Endothelial cell of umbilical vein (primary cell): Measurements from ENCODE around the gene STXBP2. TPM values are rescaled to one million over a fixed set of nuclear protein-coding genes. Genes with fewer than 3 reads are reported as not detected.

Source experiments
- BruUV-seq: library from RNA; stranded (reverse); fragments of 400-500 nt; replicated peaks from 2 replicates; lab custom pipeline; 2021; lab: Mats Ljungman, UMichigan
- CTCF ChIA-PET: fragments of 300-600, 350-600 bp; sonication (Branson Sonifier 250); formaldehyde crosslinking; loops from one replicate; lab custom pipeline; 2021; ENCODE audit warnings: antibody characterized with exemption, inconsistent platforms; lab: Charles Lee
- POLR2A ChIA-PET: fragments of 300-600, 350-600 bp; sonication (Branson Sonifier 250); formaldehyde crosslinking; loops from one replicate; lab custom pipeline; 2021; ENCODE audit warnings: antibody characterized with exemption, inconsistent platforms; lab: Charles Lee
- DNase-seq: peaks from one replicate; pipeline ENCODE4 v3.0.0-alpha.2; 2011; ENCODE audit warnings: low read depth, low spot score
- FAIRE-seq: peaks from 2 replicates; lab custom pipeline; 2011; peaks lifted over from hg19 to GRCh38; lab: Jason Lieb, UNC
- H2AFZ ChIP-seq: 2 replicates; pipeline ENCODE4 v1.6.0; 2012; ENCODE audit warnings: low read depth, low read length, control low read depth, inconsistent platforms
- H3K27ac ChIP-seq: 2 replicates; pipeline ENCODE4 v1.5.1; 2011; ENCODE audit warnings: low read depth, mild to moderate bottlenecking, control low read depth, low read length, moderate library complexity; ENCODE audit not compliant: insufficient read depth
- H3K27me3 ChIP-seq, 2 experiments: 2 replicates each; pipeline versions ENCODE4 v1.6.0 to v1.6.1; 2011; ENCODE audit warnings: low read length in 2 of 2, mixed read lengths in 1 of 2; ENCODE audit not compliant: control insufficient read depth in 2 of 2, insufficient read depth in 2 of 2
- H3K36me3 ChIP-seq, 2 experiments: 2 replicates in 1 of 2; 3 replicates in 1 of 2; pipeline ENCODE4 v1.5.1; 2011; ENCODE audit warnings: low read length in 2 of 2, mild to moderate bottlenecking in 1 of 2, moderate library complexity in 1 of 2; ENCODE audit not compliant: control insufficient read depth in 2 of 2, insufficient read depth in 2 of 2; ENCODE audit errors: extremely low read depth in 1 of 2
- H3K4me1 ChIP-seq: 3 replicates; pipeline ENCODE4 v1.5.1; 2011; ENCODE audit warnings: mild to moderate bottlenecking, low read length; ENCODE audit not compliant: control insufficient read depth, insufficient read depth; ENCODE audit errors: extremely low read depth
- H3K4me2 ChIP-seq: 2 replicates; pipeline ENCODE4 v1.6.1; 2011; ENCODE audit warnings: low read length, control low read depth, mixed read lengths; ENCODE audit not compliant: insufficient read depth
- H3K4me3 ChIP-seq, 3 experiments: fragments of 200-600 bp in 1 of 3; sonication (generic), shearing (Covaris generic) in 1 of 3; replicated peaks in 1 of 3; 2 replicates each; pipeline ENCODE4 v1.5.1; 2011 to 2016; ENCODE audit warnings: control low read depth in 3 of 3, low read length in 3 of 3, mild to moderate bottlenecking in 2 of 3, inconsistent platforms in 1 of 3, low read depth in 1 of 3, moderate library complexity in 1 of 3; ENCODE audit not compliant: insufficient read depth in 1 of 3
- H3K79me2 ChIP-seq: 2 replicates; pipeline ENCODE4 v1.6.0; 2012; ENCODE audit warnings: low read length, inconsistent platforms; ENCODE audit not compliant: control insufficient read depth, insufficient read depth
- H3K9ac ChIP-seq: replicated peaks from 2 replicates; pipeline ENCODE3; 2011; ENCODE audit warnings: low read length, control low read depth; ENCODE audit not compliant: insufficient read depth; ENCODE audit errors: extremely low read depth
- H3K9me1 ChIP-seq: replicated peaks from 3 replicates; pipeline ENCODE4 v1.6.0; 2011; ENCODE audit warnings: mild to moderate bottlenecking, low read length; ENCODE audit not compliant: control insufficient read depth, insufficient read depth; ENCODE audit errors: extremely low read depth
- H3K9me3 ChIP-seq: replicated peaks from 2 replicates; pipeline ENCODE4 v1.5.1; 2012; ENCODE audit warnings: low read length, inconsistent platforms; ENCODE audit not compliant: control insufficient read depth, insufficient read depth
- H4K20me1 ChIP-seq: replicated peaks from 2 replicates; pipeline ENCODE3; 2011; ENCODE audit warnings: mild to moderate bottlenecking, low read length; ENCODE audit not compliant: control insufficient read depth, insufficient read depth; ENCODE audit errors: extremely low read depth
- EZH2 ChIP-seq: IDR thresholded peaks from 2 replicates; pipeline ENCODE4 v1.6.1; 2012; ENCODE audit warnings: borderline replicate concordance, low read depth, mild to moderate bottlenecking, moderate library complexity, low read length, inconsistent platforms; ENCODE audit not compliant: severe bottlenecking
- FOS ChIP-seq: IDR thresholded peaks from 2 replicates; pipeline ENCODE4 v1.6.1; 2011; ENCODE audit warnings: mild to moderate bottlenecking, low read length, moderate library complexity, borderline replicate concordance; ENCODE audit not compliant: insufficient read depth
- GATA2 ChIP-seq: IDR thresholded peaks from 2 replicates; pipeline ENCODE4 v1.7.0; 2011; ENCODE audit warnings: low read depth, mild to moderate bottlenecking, moderate library complexity, mixed read lengths, low read length; ENCODE audit not compliant: insufficient read length, insufficient read depth
- JUN ChIP-seq: IDR thresholded peaks from 2 replicates; pipeline ENCODE4 v1.6.1; 2011; ENCODE audit warnings: borderline replicate concordance, low read depth; ENCODE audit not compliant: insufficient read length, insufficient read depth
- MYC ChIP-seq: IDR thresholded peaks from one replicate; pipeline ENCODE4 v1.6.1; 2011; ENCODE audit warnings: mild to moderate bottlenecking, low read depth, low read length
- POLR2A ChIP-seq: IDR thresholded peaks from 2 replicates; pipeline ENCODE4 v1.6.1; 2012; ENCODE audit warnings: low read depth, mild to moderate bottlenecking, control low read depth, low read length
- POLR2AphosphoS5 ChIP-seq: IDR thresholded peaks from 2 replicates; pipeline ENCODE4 v1.6.1; 2012; ENCODE audit warnings: low read depth, mild to moderate bottlenecking, control low read depth, low read length, moderate library complexity; ENCODE audit not compliant: insufficient read depth
- dilution Hi-C: fragments of 300-500 bp; cut with MboI; formaldehyde crosslinking; loops from one replicate; pipeline ENCODE4 v1.15.0; 2019; ENCODE audit warnings: low sequenced_read_pairs; ENCODE audit not compliant: extremely low pct_ligation_motif_present
- intact Hi-C: fragments of 100-400 bp; cut with micrococcal nuclease; formaldehyde crosslinking; loops from one replicate; pipeline ENCODE4 v1.10.0; 2022
- polyA plus RNA-seq, 4 experiments: library from polyadenylated mRNA; depleted of rRNA in 3 of 4; stranded (reverse) in 3 of 4; unstranded in 1 of 4; fragments of >200 nt; gene quantifications; 2 replicates each; pipeline versions ENCODE4 v1.2.1 to v1.2.3, GENCODE V29; 2011 to 2012; ENCODE audit warnings: missing spikeins in 1 of 4
- total RNA-seq: library from RNA; stranded (reverse); gene quantifications from 2 replicates; pipeline ENCODE4 v1.2.3, GENCODE V29; 2021
- TF ChIP-seq, protein P1 (sequence below), 2 donors: IDR thresholded peaks; 1 replicate in 1 of 2; 2 replicates in 1 of 2; pipeline ENCODE4 v1.5.1; 2011; ENCODE audit warnings: low read length in 2 of 2, mild to moderate bottlenecking in 2 of 2, moderate library complexity in 2 of 2, control low read depth in 1 of 2, inconsistent platforms in 1 of 2, low read depth in 1 of 2; ENCODE audit not compliant: insufficient read depth in 1 of 2; ENCODE audit errors: extremely low read depth in 1 of 2
- TF ChIP-seq, protein P2 (sequence below): IDR thresholded peaks from 2 replicates; pipeline ENCODE4 v1.6.1; 2011; ENCODE audit not compliant: insufficient read depth, insufficient read length

STXBP2 gene
- total and polyA plus RNA-seq, 2 donors (not counting 3 experiments of a cell fraction or from before 2014, with no cell fraction given): 70.0 to 105 TPM

DNA sequence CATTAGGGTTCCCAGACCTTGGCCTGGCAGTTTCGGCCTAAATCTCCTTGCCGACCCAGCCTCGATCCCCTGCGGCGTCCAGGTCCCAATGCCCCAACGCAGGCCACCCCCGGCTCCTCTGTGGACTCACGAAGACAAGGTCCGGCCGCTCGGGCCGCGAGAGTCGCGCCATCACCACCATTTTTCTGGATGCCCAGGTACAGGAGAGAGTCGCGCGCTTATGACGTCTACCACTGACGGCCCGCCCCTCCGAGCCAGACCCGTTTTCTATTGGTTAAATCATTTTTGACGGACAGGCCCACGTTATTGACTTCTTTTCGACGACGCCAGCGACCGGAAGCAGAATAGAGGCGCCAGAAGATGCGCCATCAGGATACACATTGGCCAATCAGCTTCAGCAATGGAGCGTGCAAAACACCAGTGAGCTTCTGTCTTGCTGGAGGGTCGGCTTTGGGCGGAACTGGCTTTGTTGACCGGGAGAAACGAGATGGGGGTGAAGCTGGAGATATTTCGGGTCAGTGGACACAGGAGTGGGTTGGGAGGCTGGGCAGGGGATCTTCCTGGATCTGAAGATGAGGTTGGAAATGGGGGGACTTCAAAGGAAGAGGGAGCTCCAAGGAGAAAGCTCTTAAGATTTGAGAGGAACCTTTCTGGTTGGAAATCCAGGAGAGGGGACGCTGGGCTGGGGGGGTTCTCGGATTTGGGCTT is 7.4 kb upstream of the STXBP2 start, which contains the start of the genes PET100 and XAB2:
TSS of gene PET100 (plus strand) at position 447 of the 708 bp plus-strand sequence. CDS start at position 488, 41 bp downstream.
TSS of gene XAB2 (minus strand) at position 199 of the 708 bp plus-strand sequence. CDS start at position 181, 18 bp downstream.
- Histone ChIP-seq H3K36me3 (peaks cover 2 to 13% of the 10 kb centered on the region in 2 experiments), H3K9ac (peak within 1 kb of the TSS; percentile 99), H3K9me1 (no peaks in the 10 kb centered on the region), H3K27me3 (no peaks in the 10 kb centered on the region), H4K20me1 (no peaks in the 10 kb centered on the region), H3K4me2 (peak within 1 kb of the TSS; percentile 95), H2AFZ (peak within 1 kb of the TSS; percentile 66), H3K27ac (peak within 1 kb of the TSS; percentile 94), H3K79me2 (peaks cover 41% of the 10 kb centered on the region), H3K4me1 (peaks cover 16% of the 10 kb centered on the region), H3K4me3 (peak within 1 kb of the TSS; percentile 91 to 96 (median 92)), H3K9me3 (no peaks in the 10 kb centered on the region)
- POLR2A ChIA-PET: interaction anchor here (0.6 to 0.7 kb wide), 2 partner anchors 201 to 585 kb away, joined by 4 to 5 read pairs; no protein-coding TSS in a partner anchor
- peak; percentile 16 for TF ChIP-seq POLR2AphosphoS5
- no peak for TF ChIP-seq FOS
- no TSS peak for BruUV-seq
- intact Hi-C loops: loop anchor here (1.0 to 2.0 kb wide), 5 partner anchors 8 to 291 kb away; partner anchors contain the start of genes PNPLA6, SNAPC2, STXBP2 and TRAPPC5
- dilution Hi-C loops: no loop called here
- CTCF ChIA-PET: interaction anchor here (0.7 to 2.0 kb wide), 8 partner anchors 8 to 276 kb away, joined by 3 to 11 read pairs (median 4); partner anchors contain the start of gene TRAPPC5
- peak; percentile 100 for FAIRE-seq
- peak; percentile 99 for DNase-seq

DNA sequence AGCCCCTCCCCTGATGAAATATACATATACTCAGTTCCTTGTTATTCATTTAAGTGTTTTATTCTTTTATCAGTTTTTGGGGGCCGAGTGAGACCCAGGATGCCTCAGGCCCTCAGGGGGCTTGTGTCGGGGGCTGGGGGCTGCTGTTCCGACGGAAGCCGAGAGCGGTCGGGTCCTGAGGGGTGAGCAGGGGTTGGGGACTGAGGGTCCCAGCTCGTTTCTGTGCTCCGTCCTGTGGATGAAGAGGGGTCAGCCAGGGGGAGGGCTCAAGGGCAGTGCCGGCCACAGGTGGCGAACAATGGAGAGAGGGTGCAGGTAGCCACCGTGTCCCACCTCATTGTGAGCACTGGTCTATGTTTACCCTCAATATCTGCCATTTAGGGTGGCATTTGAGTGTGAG is 5.3 kb upstream of the STXBP2 start:
- ChIA-PET CTCF (no interaction called here), POLR2A (no interaction called here)
- FAIRE-seq (no peak), DNase-seq (no peak)
- Histone ChIP-seq H3K9ac (no peak overlapping the region), H3K36me3 (peaks cover 0 to 4% of the 10 kb centered on the region in 2 experiments), H3K4me2 (no peak overlapping the region), H3K4me3 (no peak overlapping the region), H3K9me1 (no peaks in the 10 kb centered on the region), H3K79me2 (peaks cover 38% of the 10 kb centered on the region), H2AFZ (no peak overlapping the region), H3K27me3 (no peaks in the 10 kb centered on the region), H4K20me1 (no peaks in the 10 kb centered on the region), H3K9me3 (no peaks in the 10 kb centered on the region), H3K4me1 (peaks cover 17% of the 10 kb centered on the region), H3K27ac (no peak overlapping the region)
- dilution Hi-C loops: no loop called here
- no TSS peak for BruUV-seq
- no peak for TF ChIP-seq EZH2
- TF ChIP-seq, protein P1, sequence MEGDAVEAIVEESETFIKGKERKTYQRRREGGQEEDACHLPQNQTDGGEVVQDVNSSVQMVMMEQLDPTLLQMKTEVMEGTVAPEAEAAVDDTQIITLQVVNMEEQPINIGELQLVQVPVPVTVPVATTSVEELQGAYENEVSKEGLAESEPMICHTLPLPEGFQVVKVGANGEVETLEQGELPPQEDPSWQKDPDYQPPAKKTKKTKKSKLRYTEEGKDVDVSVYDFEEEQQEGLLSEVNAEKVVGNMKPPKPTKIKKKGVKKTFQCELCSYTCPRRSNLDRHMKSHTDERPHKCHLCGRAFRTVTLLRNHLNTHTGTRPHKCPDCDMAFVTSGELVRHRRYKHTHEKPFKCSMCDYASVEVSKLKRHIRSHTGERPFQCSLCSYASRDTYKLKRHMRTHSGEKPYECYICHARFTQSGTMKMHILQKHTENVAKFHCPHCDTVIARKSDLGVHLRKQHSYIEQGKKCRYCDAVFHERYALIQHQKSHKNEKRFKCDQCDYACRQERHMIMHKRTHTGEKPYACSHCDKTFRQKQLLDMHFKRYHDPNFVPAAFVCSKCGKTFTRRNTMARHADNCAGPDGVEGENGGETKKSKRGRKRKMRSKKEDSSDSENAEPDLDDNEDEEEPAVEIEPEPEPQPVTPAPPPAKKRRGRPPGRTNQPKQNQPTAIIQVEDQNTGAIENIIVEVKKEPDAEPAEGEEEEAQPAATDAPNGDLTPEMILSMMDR (IDR thresholded peaks at IDR 0.05; ENCODE audit: extremely low read depth in 1 of 2, insufficient read depth in 1 of 2, low read depth in 1 of 2, low read length in 2 of 2): no peak
- TF ChIP-seq, protein P2, sequence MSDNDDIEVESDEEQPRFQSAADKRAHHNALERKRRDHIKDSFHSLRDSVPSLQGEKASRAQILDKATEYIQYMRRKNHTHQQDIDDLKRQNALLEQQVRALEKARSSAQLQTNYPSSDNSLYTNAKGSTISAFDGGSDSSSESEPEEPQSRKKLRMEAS: no peak
- TF ChIP-seq POLR2AphosphoS5: no peak
- no peak for TF ChIP-seq FOS
- no peak for TF ChIP-seq POLR2A
- TF ChIP-seq JUN: no peak
- no peak for TF ChIP-seq MYC
- TF ChIP-seq GATA2: no peak
- intact Hi-C loops: no loop called here
